ENCODE measurements around the gene CTNNA2.
"Not testable (repeated sequence)": the region's sequence is repeated elsewhere in the genome, so short reads cannot be mapped to it uniquely, and the experiment has no call there.

Gene CTNNA2

DNA sequence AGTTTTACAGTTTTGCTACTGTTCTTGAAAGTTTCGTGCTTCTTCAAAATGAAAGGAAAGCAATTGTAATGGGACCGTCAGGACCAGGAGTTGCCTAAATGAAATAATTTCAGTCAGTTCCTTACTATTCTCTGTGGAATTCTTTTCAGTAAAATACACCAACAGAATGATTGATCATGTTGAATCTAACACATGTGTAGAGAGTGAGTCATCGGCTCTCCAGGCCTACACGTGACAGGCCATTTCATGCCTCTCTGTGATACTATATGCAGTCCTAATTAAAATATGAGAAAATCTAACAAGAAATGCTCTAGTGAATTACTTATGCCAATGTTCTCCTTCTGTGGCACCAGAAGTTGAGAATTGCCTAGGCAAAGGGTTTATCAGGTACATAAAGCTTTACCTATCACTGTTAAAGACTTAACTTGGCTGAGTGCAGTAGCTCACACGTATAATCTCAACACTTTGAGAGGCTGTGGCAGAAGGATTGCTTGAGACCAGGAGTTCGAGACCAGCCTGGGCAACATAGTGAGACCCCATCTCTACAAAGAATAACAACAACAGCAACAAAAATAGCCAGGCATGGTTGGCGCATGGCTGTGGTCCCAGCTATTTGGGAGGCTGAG is 592.3 kb downstream of the CTNNA2 start:
- DNase-seq: peak; percentile 44

DNA sequence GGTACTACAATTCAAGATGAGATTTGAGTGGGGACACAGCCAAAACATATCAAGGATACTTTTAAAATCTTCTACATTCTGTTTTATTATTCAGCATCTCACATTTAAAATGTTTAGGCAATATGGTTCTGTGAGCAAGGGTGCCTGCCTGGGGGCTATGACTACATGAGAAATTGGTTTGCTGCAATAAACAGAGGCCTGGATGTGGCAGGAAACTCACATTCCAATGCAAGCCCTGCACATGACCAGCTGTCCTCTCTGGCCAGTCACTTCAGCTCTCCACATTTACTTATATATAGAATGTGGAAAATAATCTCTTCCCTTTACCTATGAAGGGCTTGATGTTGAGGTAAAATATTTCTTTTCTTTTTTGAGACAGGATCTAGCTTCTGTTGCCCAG is 598.3 kb downstream of the CTNNA2 start:
- peak; percentile 53 for DNase-seq

DNA sequence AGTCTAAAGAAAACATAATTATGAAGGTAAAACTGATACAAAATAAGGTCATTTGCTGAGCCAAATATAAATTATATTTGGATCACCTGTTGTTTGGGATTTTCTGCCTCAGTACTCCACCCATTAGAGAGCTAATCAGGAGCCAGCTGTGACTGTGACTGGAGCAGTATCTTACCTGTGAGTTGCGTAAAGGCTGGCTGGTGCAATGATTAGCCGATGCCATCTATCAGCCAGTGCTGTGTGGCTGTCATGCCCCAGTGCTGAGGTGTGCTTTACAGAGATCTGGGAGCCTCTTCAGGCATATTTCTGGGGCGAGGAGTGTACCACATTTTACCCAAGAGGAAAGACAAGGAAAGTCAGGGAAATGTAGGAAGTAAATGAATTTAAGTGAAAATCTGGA is 599.9 kb downstream of the CTNNA2 start:
- DNase-seq: no peak

DNA sequence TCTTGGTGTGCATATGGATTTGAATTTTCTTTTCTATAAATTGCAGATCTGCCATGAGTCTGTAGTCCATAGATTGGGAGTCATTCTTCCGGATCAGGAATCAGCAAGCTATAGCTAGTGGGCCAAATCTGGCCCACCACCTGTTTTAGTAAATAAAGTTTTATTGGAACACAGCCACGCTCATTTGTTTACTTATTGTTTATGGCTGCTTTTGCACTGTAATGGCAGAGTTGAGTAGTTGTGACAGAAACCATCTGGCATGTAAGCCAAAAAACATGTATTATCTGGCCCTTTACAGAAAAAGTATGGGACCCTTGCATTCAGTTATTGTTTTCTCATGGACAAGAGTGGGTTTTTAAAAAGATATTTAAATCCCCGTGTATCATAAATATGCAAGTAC is 600.5 kb downstream of the CTNNA2 start:
- DNase-seq: no peak

DNA sequence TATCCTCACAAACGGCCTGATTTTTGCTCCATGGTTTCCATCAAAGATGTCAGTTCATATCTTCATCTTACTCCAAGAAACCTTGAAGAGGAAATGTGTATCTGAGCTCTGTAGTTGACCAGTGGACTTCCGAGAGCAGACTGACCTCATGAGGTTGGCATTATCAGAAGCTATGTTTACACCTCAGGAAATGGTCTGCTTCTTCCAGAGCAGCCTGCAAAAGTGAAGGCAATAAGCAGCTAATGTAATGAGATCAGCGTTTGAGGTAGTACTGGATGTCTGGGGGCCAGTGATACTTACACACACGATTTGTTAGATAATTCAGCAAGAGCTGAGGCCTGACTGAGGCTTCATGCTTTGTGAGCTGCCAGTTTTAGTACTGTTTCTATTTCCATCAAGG is 602.0 kb downstream of the CTNNA2 start:
- peak; percentile 11 for DNase-seq

DNA sequence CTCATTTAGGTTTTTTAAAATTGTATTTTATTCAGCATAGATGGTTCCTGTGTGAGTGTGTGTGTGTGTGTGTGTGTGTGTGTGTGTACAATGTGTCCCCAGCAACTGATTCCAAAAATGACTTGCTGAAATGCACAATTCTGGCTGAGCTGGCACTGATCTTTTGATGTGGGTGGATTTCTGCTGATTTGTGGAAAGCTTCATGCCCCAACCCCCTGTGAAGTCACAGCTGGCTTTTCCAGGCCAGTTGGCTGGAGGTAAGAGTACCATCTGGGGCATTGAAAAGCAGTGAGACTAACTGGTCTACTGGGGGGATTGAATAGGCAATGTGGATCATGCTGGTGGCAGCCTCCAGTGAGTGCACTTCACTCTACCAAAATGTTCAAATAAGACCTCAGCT is 604.5 kb downstream of the CTNNA2 start:
- DNase-seq: no peak

DNA sequence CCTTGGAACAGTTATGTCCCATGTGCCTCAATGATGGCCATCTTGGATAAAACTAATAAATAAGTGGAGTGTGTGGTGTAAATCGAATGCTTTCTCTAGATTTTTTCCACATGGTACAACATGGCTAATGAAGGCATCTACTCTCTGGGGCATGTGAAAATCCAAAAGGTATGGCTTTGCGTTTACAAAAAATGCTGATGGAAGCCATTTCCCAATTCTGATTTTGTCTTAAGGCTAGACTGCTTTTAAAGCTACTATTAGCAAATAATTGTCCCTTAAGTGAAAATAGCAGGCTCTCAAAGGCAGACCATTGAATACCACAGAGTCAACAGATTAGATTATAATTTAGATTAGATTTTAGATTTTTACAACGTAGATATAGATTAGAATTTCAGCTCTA is 608.0 kb downstream of the CTNNA2 start:
- DNase-seq: no peak

DNA sequence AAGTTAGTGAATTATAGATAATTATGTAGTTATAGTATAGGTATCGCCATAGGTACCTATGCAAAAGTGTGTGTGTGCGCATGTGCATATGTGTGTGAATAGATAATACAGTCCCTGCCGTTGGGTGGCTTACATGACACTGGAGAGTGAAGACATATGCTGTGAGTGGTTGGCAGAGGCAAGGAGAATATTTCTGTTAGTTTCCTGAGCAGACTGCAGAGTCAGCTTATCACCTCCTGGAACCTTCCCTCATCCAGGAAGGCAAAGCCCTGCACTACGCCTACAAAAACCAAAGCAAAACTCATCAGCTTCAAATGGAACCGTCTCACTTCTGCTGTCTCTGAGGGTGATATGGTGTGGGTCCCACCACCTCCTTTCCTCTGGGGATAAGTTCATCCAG is 609.8 kb downstream of the CTNNA2 start:
- no peak for DNase-seq

DNA sequence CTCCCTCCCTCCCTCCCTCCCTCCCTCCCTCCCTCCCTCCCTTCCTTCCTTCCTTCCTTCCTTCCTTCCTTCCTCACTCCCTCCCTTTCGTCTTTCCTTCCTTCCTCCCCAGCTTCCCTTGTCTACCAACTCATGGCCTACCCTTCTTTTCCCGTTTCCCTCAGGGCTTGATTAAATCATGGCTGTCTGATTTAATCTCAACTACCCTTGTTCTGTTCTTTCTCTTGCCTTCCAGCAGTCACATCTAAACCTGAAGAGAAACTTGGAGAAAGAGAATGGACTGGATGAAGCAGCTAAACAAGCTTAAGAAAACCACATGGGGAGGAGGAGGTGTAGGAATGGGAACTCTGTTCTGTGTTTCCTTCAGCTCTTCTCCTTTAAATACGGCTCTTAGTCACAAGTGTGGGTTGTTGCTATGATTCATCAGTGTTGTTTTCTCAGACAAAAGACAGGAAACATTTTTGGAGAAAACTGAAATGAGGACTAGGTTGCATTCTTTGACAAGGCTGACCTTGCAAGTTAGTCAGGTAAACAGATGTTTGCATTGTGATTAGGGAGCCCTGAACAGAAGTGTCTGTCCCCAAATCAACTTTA is 613.8 kb downstream of the CTNNA2 start:
- DNase-seq: peak; percentile 29

DNA sequence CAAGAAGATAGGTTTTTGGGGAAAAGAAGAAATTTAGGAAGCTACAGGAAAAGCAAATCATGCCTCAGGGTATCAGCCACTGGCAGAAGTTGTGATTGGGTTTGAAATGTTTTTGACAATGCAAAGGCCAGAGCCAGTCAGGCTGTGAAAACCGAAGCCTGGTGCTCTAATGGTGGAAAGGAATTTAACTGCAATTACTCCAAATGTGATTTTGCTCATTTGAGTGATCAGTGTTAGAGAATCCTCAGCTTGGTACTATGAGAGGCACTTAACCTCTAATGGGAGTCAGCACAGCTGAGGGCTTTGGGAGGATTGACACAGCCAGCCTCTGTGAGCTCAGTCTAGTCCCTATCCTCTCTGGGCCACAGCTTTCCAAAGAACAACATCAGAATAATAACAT is 615.2 kb downstream of the CTNNA2 start:
- DNase-seq: no peak

DNA sequence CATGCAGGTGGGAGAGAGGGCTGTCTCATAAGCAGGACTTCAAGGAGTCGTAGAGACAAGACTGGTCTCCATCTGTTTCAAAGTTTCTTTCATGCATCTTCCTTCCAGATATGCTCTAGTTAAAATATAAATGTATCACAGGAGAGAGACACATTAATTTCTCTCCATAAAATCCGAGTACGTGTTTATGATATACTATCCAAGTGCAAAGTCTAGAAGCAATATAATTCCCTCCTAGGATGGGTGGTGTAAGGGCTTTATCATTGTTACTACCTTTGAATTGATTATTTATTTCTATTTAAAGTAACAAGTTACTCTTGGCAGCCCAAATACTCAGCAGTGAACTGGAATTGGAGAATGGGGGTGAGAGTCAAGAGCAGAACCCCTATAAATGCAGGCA is 619.4 kb downstream of the CTNNA2 start:
- DNase-seq: no peak

DNA sequence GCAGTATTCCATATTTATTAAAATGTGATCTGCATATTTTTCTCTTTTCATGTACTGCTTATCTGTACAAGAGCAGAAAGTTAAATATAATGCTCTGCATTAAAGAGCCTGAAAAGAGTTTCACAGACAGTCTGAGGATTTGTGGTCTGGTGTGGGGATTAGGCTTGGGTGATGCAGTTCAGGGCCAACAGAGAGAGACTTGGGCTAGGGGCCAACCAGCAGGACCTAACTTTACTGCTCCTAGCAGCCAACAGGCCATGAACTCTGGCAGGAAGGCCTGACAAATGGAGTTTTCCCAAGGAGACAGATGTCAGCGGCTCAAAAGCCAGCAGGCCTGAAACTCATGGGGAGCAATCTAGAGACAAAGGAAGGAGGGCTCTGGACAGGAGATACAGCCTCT is 622.1 kb downstream of the CTNNA2 start:
- DNase-seq: no peak

DNA sequence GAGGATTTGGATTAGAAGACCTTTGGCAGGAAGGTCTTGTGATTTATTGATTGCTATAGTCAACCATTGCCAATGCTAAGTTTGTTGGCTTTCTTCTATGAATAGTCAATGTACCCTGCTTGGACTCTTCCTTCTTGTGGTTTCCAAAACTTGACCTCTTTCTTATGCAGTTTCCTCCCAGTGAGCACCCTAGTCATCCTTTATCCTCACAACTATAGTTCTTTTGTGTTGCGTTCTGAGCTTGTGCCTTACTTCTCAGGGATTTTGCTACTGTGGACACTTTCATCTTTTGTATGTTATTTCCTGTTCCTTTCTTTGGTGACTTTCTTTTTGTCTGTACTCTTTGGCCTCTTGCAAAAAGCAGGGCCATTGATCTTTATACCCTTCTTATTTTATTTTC is 623.5 kb downstream of the CTNNA2 start:
- DNase-seq: no peak

DNA sequence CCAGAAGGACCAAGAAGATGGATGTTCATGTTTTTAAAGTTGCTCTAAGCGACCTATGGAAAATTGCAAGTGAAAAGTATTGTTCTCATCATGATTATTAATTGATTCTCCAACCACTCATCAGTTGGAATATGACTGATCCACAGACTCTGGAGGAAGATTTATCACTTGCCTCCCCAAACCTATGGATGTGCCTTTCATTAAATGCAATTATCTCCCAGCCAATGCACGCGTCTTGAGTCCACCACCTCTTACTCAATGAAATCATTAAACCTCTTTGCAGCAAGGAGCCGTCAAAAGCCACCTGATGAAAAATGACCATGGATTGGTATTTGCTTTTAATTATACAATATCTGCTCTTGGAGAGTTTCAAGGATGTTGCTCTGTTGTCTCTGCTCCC is 626.1 kb downstream of the CTNNA2 start:
- DNase-seq: no peak

DNA sequence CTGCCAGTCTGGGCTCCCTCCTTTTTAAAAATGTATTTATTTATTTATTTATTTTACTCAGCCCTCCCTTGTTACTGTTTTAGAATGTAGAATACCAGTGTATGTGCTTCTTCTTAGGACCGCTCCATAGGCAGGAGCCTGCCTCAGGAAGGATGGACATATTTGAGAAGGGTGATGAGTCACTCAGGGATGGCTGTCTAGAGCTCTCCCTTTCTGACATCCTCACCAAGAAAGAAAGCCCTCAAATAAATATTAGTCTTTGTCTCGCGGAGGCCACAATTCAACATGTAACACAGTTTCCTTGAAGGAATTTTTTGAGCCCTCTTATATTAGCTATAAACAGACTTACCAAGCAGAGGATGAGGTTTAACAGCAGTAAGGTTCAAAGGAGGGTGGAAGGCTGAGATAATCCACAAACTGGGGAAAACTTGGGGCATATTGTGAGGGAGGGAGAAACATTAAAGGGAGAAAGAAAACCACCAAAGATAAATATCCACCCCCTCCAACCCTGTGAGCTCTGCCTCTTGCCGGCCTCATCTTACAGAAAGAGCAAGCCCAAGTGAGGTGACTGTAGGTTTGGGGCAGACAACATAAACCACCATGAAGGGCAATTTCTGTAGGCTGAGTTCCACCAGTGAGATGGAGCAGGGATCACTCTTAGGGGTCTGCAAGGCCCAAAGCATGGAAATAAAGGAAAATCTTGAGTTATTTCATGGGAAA is 628.3 kb downstream of the CTNNA2 start:
- DNase-seq: no peak

DNA sequence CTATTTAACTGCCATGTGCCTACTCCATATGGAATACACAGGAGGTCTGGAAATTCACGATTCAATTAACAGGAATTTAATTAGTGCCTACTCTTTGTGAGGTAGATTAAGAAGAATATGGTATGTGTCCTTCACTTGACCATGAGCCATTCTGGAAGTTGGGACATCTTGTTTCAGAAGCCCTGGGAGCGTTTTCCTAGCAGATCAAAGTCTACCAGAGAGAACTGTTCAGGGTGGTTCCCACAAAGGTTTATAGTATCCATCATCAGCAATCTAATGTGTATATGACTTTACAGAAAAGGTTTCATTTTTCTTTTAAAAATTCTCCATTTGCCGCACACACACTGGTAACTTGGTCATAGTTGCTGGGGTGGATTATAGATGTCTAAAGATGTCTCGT is 632.6 kb downstream of the CTNNA2 start:
- DNase-seq: no peak

DNA sequence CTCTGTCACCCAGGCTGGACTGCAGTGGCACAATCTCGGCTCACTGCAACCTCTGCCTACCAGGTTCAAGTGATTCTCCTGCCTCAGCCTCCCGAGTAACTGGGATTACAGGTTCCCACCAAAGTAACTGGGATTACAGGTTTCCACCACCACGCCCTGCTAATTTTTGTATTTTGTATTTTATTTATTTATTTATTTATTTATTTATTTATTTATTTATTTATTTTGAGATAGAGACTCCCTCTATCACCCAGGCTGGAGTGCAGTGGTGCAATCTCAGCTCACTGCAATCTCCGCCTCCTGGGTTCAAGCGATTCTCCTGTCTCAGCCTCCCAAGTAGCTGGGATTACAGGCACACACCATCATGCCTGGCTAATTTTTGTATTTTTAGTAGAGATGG is 633.9 kb downstream of the CTNNA2 start:
- DNase-seq: not testable (repeated sequence)

DNA sequence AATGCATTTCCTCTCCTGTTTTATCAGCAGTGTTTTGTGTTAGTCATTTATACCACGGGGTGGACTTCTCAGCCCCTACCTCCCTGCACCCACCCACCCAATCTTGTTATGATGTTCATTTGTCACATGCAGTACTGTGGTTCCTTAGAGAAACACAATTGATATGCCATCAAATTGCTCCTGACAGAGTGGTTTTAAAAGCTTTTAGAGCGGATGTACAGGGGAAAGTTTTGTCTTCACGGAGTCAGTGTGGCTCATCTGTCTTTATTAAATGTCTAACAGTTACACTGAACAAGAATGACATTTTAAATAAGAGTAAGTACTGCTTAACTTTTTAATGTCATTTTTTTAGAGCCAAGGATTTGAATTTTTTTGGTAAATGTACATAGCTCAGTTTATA is 634.8 kb downstream of the CTNNA2 start:
- no peak for DNase-seq

DNA sequence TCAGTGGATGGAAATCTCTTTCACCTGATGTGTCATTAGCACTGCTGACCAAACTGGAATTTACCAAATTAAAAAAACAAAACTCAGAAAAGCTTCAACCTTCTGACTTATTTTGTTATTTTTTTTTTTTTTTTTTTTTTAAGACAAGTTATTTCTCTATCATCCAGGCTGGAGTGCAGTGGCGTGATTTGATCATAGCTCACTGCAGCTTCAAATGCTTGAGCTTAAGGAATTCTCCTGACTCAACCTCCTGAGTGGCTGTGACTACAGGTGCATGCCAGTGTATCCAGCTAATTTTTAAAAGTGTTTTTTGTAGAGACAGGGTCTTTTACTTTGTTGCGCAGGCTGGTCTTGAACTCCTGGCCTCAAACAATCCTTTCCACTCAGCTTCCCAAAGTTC is 636.1 kb downstream of the CTNNA2 start:
- no peak for DNase-seq

DNA sequence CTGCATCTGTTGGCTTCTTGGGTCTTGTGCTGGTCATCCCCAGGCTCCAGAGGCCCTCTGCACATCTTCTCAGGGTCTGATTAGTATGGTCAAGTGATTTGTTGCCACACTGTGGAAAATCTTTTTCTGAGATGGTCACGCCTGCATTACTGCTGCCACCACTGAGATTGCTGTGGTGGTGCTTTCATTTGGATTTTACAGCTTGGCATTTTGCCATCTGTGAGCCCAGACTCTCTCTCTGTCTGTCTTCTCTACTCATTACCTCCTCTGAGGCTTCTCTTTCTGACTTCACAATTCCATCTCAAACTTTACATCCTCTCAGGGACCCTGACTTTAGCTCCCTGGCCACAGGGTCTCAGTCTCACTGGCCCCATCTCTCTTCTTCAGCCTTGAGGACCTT is 637.1 kb downstream of the CTNNA2 start:
- DNase-seq: no peak

DNA sequence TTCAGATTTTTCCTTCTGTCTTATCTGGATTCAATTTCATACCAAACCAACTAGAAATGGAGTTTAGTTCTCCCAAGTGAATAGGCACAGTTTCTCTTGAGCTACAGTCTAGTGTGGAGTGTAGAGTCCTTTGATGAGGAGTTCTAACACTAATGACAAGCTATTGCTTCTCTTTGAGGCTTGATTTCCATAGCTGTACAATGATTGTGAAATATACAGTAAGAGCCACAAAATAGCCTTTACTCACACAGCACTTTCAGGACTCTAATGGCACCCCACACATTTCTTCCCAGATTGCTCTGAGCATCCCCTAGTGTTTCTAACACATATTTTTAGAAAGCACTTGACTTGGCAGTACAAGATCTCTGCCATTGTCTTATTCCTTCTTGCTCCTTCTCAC is 638.4 kb downstream of the CTNNA2 start:
- no peak for DNase-seq

DNA sequence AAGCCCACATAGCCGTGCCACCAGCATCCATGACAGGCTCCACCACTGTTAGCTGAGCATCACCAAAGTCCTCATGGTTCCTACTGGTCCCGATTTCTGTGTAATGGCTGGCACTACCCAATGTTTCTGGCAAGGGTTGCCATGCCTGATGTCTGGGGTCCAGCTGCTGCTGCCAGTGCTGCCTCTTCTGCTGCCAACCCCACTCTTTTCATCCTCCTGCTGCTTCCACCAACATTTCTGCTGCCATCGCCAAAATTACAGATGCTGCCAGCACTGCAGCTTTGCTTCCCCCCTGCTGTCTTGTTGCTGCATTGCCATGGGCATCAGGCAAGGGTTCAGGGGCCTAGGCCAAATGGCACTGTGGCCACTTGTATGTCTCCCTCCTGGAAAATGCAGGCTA is 638.8 kb downstream of the CTNNA2 start:
- DNase-seq: no peak

DNA sequence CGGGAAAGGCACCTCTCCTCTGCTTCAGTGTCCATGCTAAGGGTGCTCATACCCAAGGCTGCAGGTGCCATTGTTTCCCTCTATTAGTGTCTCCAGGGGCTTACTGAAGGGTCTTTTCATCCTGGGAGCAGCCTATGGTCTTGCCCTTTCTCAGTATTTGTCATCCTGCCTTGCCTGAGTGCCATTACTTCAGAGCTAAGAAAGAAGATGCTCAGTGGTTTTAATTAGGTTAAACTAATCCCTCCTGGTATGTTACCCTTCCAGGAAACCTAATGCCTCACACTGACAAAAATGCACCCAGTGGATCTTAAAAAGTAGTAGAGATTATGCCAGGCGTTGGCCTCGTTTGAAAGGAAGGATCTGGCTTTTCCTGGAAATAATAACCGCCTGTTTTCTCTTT is 640.3 kb downstream of the CTNNA2 start:
- no peak for DNase-seq

DNA sequence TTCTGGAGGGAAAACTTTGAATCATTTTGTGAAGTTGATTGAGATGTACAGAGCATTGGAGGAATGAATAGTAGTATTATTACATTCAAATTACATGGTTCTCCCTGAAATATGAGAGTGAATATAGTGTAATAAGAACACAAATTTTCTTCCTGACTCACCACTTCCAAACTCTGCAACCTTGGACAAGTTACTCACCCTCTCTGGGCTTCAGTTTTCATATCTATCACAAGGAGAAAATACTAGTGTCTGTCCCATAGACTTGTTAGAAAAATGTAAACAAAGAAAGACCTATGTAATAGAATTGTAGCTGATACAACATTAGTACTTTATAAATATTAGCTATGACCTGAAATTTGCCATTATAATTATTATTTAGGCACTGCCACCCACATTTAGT is 640.9 kb downstream of the CTNNA2 start:
- no peak for DNase-seq

Data from EL (cell line).